PC-3 (cell line): ENCODE results near the gene BBS7. TPM values are rescaled to one million over a fixed set of nuclear protein-coding genes. Genes with fewer than 3 reads are reported as not detected.

Experiments
- ATAC-seq: fragments of 200-7000 bp; cut with Tn5 transposase; 2 replicates; pipeline ENCODE4 v1.9.1; 2020; ENCODE audit warnings: mild to moderate bottlenecking, moderate library complexity
- BruUV-seq: library from RNA; stranded (reverse); fragments of 400-500 nt; replicated peaks from 2 replicates; lab custom pipeline; 2021; lab: Mats Ljungman, UMichigan
- CTCF ChIA-PET: fragments of 300-600 bp; sonication (Branson Sonifier 250); formaldehyde crosslinking; loops from one replicate; lab custom pipeline; 2022; ENCODE audit warnings: antibody characterized with exemption; lab: Charles Lee
- POLR2A ChIA-PET: fragments of 300-600 bp; sonication (Branson Sonifier 250); formaldehyde crosslinking; loops from one replicate; lab custom pipeline; 2022; ENCODE audit warnings: antibody characterized with exemption; ENCODE audit not compliant: unreplicated experiment; lab: Charles Lee
- DNase-seq: peaks from one replicate; pipeline ENCODE4 v3.0.0-alpha.2; 2015
- H2AFZ ChIP-seq: fragments of 300-600 bp; sonication (generic); 2 replicates; pipeline ENCODE4 v1.6.0; 2016; ENCODE audit warnings: antibody characterized with exemption, low read length
- H3F3A ChIP-seq: fragments of 300-600 bp; sonication (generic); one replicate; pipeline ENCODE4 v1.6.0; 2017; ENCODE audit warnings: antibody characterized with exemption, low read length, control low read depth, mild to moderate bottlenecking; ENCODE audit not compliant: unreplicated experiment
- H3K27ac ChIP-seq: fragments of 300-600 bp; sonication (generic); 2 replicates; pipeline ENCODE4 v1.5.1; 2016; ENCODE audit warnings: mild to moderate bottlenecking, low read length
- H3K27me3 ChIP-seq: fragments of 300-600 bp; sonication (generic); 2 replicates; pipeline ENCODE4 v1.6.1; 2016; ENCODE audit warnings: low read length, mixed read lengths
- H3K36me3 ChIP-seq: fragments of 300-600 bp; sonication (generic); 2 replicates; pipeline ENCODE4 v1.6.1; 2016; ENCODE audit warnings: low read depth, mixed run types, low read length, mixed read lengths
- H3K4me1 ChIP-seq: fragments of 300-600 bp; sonication (generic); 2 replicates; pipeline ENCODE4 v1.5.1; 2016; ENCODE audit warnings: low read length; ENCODE audit not compliant: insufficient read depth
- H3K4me2 ChIP-seq: fragments of 300-600 bp; sonication (generic); 2 replicates; pipeline ENCODE4 v1.6.0; 2016; ENCODE audit warnings: low read length
- H3K4me3 ChIP-seq: fragments of 300-600 bp; sonication (generic); 2 replicates; pipeline ENCODE4 v1.5.1; 2016; ENCODE audit warnings: mild to moderate bottlenecking, low read length, mixed read lengths
- H3K79me2 ChIP-seq: fragments of 300-600 bp; sonication (generic); 2 replicates; pipeline ENCODE4 v1.6.1; 2017; ENCODE audit warnings: low read length, mixed read lengths
- H3K9ac ChIP-seq: fragments of 300-600 bp; sonication (generic); 2 replicates; pipeline ENCODE4 v1.6.0; 2016; ENCODE audit warnings: mild to moderate bottlenecking, low read length
- H3K9me2 ChIP-seq: fragments of 300-600 bp; sonication (generic); replicated peaks from 2 replicates; pipeline ENCODE4 v1.6.1; 2016; ENCODE audit warnings: mixed run types, low read length, mixed read lengths
- H3K9me3 ChIP-seq: fragments of 300-600 bp; sonication (generic); 2 replicates; pipeline ENCODE4 v1.6.1; 2016; ENCODE audit warnings: low read length, mixed read lengths
- H4K20me1 ChIP-seq: fragments of 300-600 bp; sonication (generic); 2 replicates; pipeline ENCODE4 v1.6.1; 2016; ENCODE audit warnings: low read length, mixed read lengths
- CTCF ChIP-seq: fragments of 300-600 bp; sonication (generic); conservative IDR thresholded peaks from 2 replicates; pipeline ENCODE4 v1.5.1; 2017; ENCODE audit warnings: antibody characterized with exemption, low read depth, mild to moderate bottlenecking, low read length
- EZH2 ChIP-seq: fragments of 300-600 bp; sonication (generic); IDR thresholded peaks from one replicate; pipeline ENCODE4 v1.6.1; 2017; ENCODE audit warnings: antibody characterized with exemption, mild to moderate bottlenecking, low read length; ENCODE audit not compliant: unreplicated experiment
- EZH2phosphoT487 ChIP-seq: fragments of 300-600 bp; sonication (generic); IDR thresholded peaks from 2 replicates; pipeline ENCODE4 v1.6.1; 2018; ENCODE audit warnings: mild to moderate bottlenecking, antibody characterized with exemption, low read length, borderline replicate concordance
- intact Hi-C: fragments of 100-400 bp; cut with micrococcal nuclease; formaldehyde crosslinking; loops from 2 replicates; pipeline ENCODE4 v1.9.0; 2023
- total RNA-seq: library from RNA; depleted of rRNA; stranded (reverse); fragments of >200 nt; gene quantifications from 2 replicates; pipeline ENCODE4 v1.2.3, GENCODE V29; 2014

BBS7 gene
- total RNA-seq, 1 experiment from 2014 or later: 10.1 TPM

- BruUV-seq: TSS peak; percentile 86
- POLR2A ChIA-PET: interaction anchor here (0.8 kb wide), 1 partner anchor 23 kb away, joined by 5 read pairs; the partner anchor contains the start of gene EXOSC9
- Histone ChIP-seq H3F3A (no peaks in the 10 kb centered on the region), H3K4me2 (peak overlapping the region; percentile 94), H3K9me3 (no peaks in the 10 kb centered on the region), H3K4me3 (peak overlapping the region; percentile 92), H3K36me3 (peaks cover 28% of the 10 kb centered on the region), H3K4me1 (peaks cover 16% of the 10 kb centered on the region), H3K9me2 (no peaks in the 10 kb centered on the region), H3K27me3 (no peaks in the 10 kb centered on the region), H3K9ac (peak overlapping the region; percentile 88), H4K20me1 (0 out of 2 replicates have a peak, but pooled peaks cover 5% of the 10 kb centered on the region), H3K27ac (0 out of 2 replicates have a peak overlapping the region, but pooled peaks have one; percentile 21), H2AFZ (peak overlapping the region; percentile 96), H3K79me2 (peaks cover 42% of the 10 kb centered on the region)
- CTCF ChIA-PET: no interaction called here
- TF ChIP-seq CTCF: 0 out of 2 replicates have a peak, but pooled peaks have one; percentile 12
- TF ChIP-seq EZH2phosphoT487: no peak
- no peak for ATAC-seq
- intact Hi-C loops: no loop called here
- DNase-seq: no peak
These were observed 46.1 kb downstream of the BBS7 start for GRCh38 chr4:121824171-121824527.

GRCh38 chr4:121823505-121824170, 46.6 kb downstream of the BBS7 start, which contains the start of gene CCNA2:
Gene CCNA2 (minus strand): TSS chr4:121823883. CDS start chr4:121823628, 255 bp downstream.
- Histone ChIP-seq H3K4me3 (peak within 1 kb of the TSS; percentile 92), H3K27me3 (no peaks in the 10 kb centered on the region), H3K9me2 (no peaks in the 10 kb centered on the region), H3K9ac (peak within 1 kb of the TSS; percentile 88), H2AFZ (peak within 1 kb of the TSS; percentile 96), H3K4me1 (peaks cover 16% of the 10 kb centered on the region), H3K9me3 (no peaks in the 10 kb centered on the region), H3K27ac (peak within 1 kb of the TSS; percentile 38), H3F3A (no peaks in the 10 kb centered on the region), H4K20me1 (0 out of 2 replicates have a peak, but pooled peaks cover 5% of the 10 kb centered on the region), H3K79me2 (peaks cover 47% of the 10 kb centered on the region), H3K4me2 (peak within 1 kb of the TSS; percentile 94), H3K36me3 (peaks cover 32% of the 10 kb centered on the region)
- peak; percentile 96 for DNase-seq
- ATAC-seq: peak; percentile 91
- intact Hi-C loops: no loop called here
- TF ChIP-seq EZH2phosphoT487: no peak
- no peak for TF ChIP-seq EZH2
- TF ChIP-seq CTCF: no peak
- ChIA-PET POLR2A (interaction anchor here (0.8 kb wide), 1 partner anchor 22 kb away, joined by 5 read pairs; the partner anchor contains the start of gene EXOSC9), CTCF (no interaction called here)
- BruUV-seq: no TSS peak
